Keratinocyte (primary cell): ENCODE results near the gene C6orf62. TPM values are rescaled to one million over a fixed set of nuclear protein-coding genes. Genes with fewer than 3 reads are reported as not detected.
"Not testable (repeated sequence)": the region's sequence is repeated elsewhere in the genome, so short reads cannot be mapped to it uniquely, and the experiment has no call there.

ENCODE experiments used
- DNase-seq: peaks from one replicate; pipeline ENCODE4 v3.0.0-alpha.2; 2011; ENCODE audit warnings: low read depth, missing footprints, low spot score
- FAIRE-seq: peaks from 2 replicates; lab custom pipeline; 2011; peaks lifted over from hg19 to GRCh38; lab: Jason Lieb, UNC
- H2AFZ ChIP-seq: 2 replicates; pipeline ENCODE4 v1.6.0; 2012; ENCODE audit warnings: low read length, control low read depth, inconsistent platforms; ENCODE audit not compliant: control insufficient read depth
- H3K27ac ChIP-seq: 2 replicates; pipeline ENCODE4 v1.5.1; 2011; ENCODE audit warnings: low read length; ENCODE audit not compliant: control insufficient read depth, insufficient read depth
- H3K27me3 ChIP-seq: 3 replicates; pipeline ENCODE4 v1.6.0; 2011; ENCODE audit warnings: low read length; ENCODE audit not compliant: control insufficient read depth, insufficient read depth; ENCODE audit errors: extremely low read depth
- H3K36me3 ChIP-seq, 2 experiments: 2 replicates in 1 of 2; 3 replicates in 1 of 2; pipeline ENCODE4 v1.5.1; 2011; ENCODE audit warnings: low read length in 2 of 2, mild to moderate bottlenecking in 1 of 2; ENCODE audit not compliant: control insufficient read depth in 2 of 2, insufficient read depth in 2 of 2; ENCODE audit errors: extremely low read depth in 1 of 2
- H3K4me1 ChIP-seq: 3 replicates; pipeline ENCODE4 v1.5.1; 2011; ENCODE audit warnings: low read length; ENCODE audit not compliant: control insufficient read depth, insufficient read depth; ENCODE audit errors: extremely low read depth
- H3K4me2 ChIP-seq: 3 replicates; pipeline ENCODE4 v1.6.0; 2011; ENCODE audit warnings: low read depth, low read length; ENCODE audit not compliant: control insufficient read depth, insufficient read depth; ENCODE audit errors: extremely low read depth
- H3K4me3 ChIP-seq, 3 experiments: fragments of 200-600 bp in 1 of 3; sonication (generic) in 1 of 3; 2 replicates in 2 of 3; 3 replicates in 1 of 3; pipeline ENCODE4 v1.5.1; 2011 to 2016; ENCODE audit warnings: low read length in 3 of 3, mild to moderate bottlenecking in 3 of 3, control low read depth in 2 of 3, inconsistent platforms in 1 of 3, low read depth in 1 of 3, mixed read lengths in 1 of 3, mixed run types in 1 of 3, moderate library complexity in 1 of 3; ENCODE audit not compliant: control insufficient read depth in 2 of 3, insufficient read depth in 2 of 3; ENCODE audit errors: extremely low read depth in 1 of 3
- H3K79me2 ChIP-seq: 2 replicates; pipeline ENCODE4 v1.6.0; 2012; ENCODE audit warnings: low read length; ENCODE audit not compliant: control insufficient read depth, insufficient read depth
- H3K9ac ChIP-seq: 3 replicates; pipeline ENCODE4 v1.6.0; 2011; ENCODE audit warnings: low read length; ENCODE audit not compliant: control insufficient read depth, insufficient read depth; ENCODE audit errors: extremely low read depth
- H3K9me1 ChIP-seq: 3 replicates; pipeline ENCODE4 v1.6.0; 2011; ENCODE audit warnings: low read length; ENCODE audit not compliant: control insufficient read depth, insufficient read depth; ENCODE audit errors: extremely low read depth
- H3K9me3 ChIP-seq: 2 replicates; pipeline ENCODE4 v1.5.1; 2012; ENCODE audit warnings: low read depth, low read length; ENCODE audit not compliant: control insufficient read depth
- H4K20me1 ChIP-seq: 3 replicates; pipeline ENCODE4 v1.6.0; 2011; ENCODE audit warnings: low read length; ENCODE audit not compliant: control insufficient read depth, insufficient read depth; ENCODE audit errors: extremely low read depth
- CTCF ChIP-seq, 3 experiments: IDR thresholded peaks in 1 of 3; conservative IDR thresholded peaks in 1 of 3; optimal IDR thresholded peaks in 1 of 3; 2 replicates in 2 of 3; 3 replicates in 1 of 3; pipeline versions ENCODE3 to v1.5.1; 2011; ENCODE audit warnings: low read length in 3 of 3, mild to moderate bottlenecking in 3 of 3, moderate library complexity in 2 of 3, control low read depth in 1 of 3, inconsistent platforms in 1 of 3; ENCODE audit not compliant: insufficient read depth in 2 of 3; ENCODE audit errors: extremely low read depth in 1 of 3
- EZH2 ChIP-seq: IDR thresholded peaks from one replicate; pipeline ENCODE4 v1.6.1; 2012; ENCODE audit warnings: inconsistent platforms, mild to moderate bottlenecking, low read length, moderate library complexity
- dilution Hi-C: fragments of 300-500 bp; cut with MboI; formaldehyde crosslinking; loops from one replicate; pipeline ENCODE4 v1.7.0; 2020; ENCODE audit warnings: low sequenced_read_pairs; ENCODE audit not compliant: extremely low pct_ligation_motif_present
- polyA plus RNA-seq, 5 experiments: library from polyadenylated mRNA; depleted of rRNA in 3 of 5; stranded (reverse) in 3 of 5; stranded (forward) in 1 of 5; unstranded in 1 of 5; fragments of >200 nt; gene quantifications; 1 replicate in 1 of 5; 2 replicates in 3 of 5; 3 replicates in 1 of 5; pipeline versions ENCODE4 v1.2.1 to v1.2.3, GENCODE V29; 2011 to 2012; ENCODE audit warnings: missing spikeins in 2 of 5, low read depth in 1 of 5, low replicate concordance in 1 of 5

C6orf62 gene
- polyA plus RNA-seq, 1 donor (not counting 4 experiments of a cell fraction or from before 2014, with no cell fraction given): 77.3 TPM

- Histone ChIP-seq H4K20me1 (no peaks in the 10 kb centered on the region), H3K4me3 (no peak overlapping the region), H3K4me1 (no peaks in the 10 kb centered on the region), H3K27ac (no peak overlapping the region), H3K9me3 (no peaks in the 10 kb centered on the region), H2AFZ (no peak overlapping the region), H3K9ac (no peak overlapping the region), H3K79me2 (no peaks in the 10 kb centered on the region), H3K9me1 (no peaks in the 10 kb centered on the region), H3K27me3 (no peaks in the 10 kb centered on the region), H3K4me2 (no peak overlapping the region), H3K36me3 (no peaks in the 10 kb centered on the region)
- TF ChIP-seq CTCF (optimal IDR thresholded peaks at IDR 0.05 in 1 of 3, IDR thresholded peaks at IDR 0.05 in 1 of 3, conservative IDR thresholded peaks at IDR 0.05 in 1 of 3; ENCODE audit: extremely low read depth in 1 of 3, insufficient read depth in 2 of 3, low read length in 3 of 3): no peak
- no peak for TF ChIP-seq EZH2
- no peak for FAIRE-seq
- dilution Hi-C loops: no loop called here
- no peak for DNase-seq
Observed at GRCh38 chr6:24755279-24755678, 36.3 kb upstream of the C6orf62 start.

GRCh38 chr6:24754378-24754777, 35.4 kb upstream of the C6orf62 start:
- H3K27ac ChIP-seq, H3K4me2 ChIP-seq, H4K20me1 ChIP-seq, H2AFZ ChIP-seq, H3K27me3 ChIP-seq, DNase-seq, H3K9ac ChIP-seq, FAIRE-seq, H3K79me2 ChIP-seq, H3K9me1 ChIP-seq, H3K4me3 ChIP-seq, H3K9me3 ChIP-seq, dilution Hi-C loops, H3K4me1 ChIP-seq, H3K36me3 ChIP-seq: not testable (repeated sequence)

- dilution Hi-C loops: no loop called here
- Histone ChIP-seq H3K4me3 (no peak overlapping the region), H3K9me1 (no peaks in the 10 kb centered on the region), H3K4me2 (no peak overlapping the region), H3K27ac (no peak overlapping the region), H3K79me2 (no peaks in the 10 kb centered on the region), H3K27me3 (no peaks in the 10 kb centered on the region), H3K9me3 (no peaks in the 10 kb centered on the region), H3K9ac (no peak overlapping the region), H4K20me1 (no peaks in the 10 kb centered on the region), H3K36me3 (no peaks in the 10 kb centered on the region), H2AFZ (no peak overlapping the region), H3K4me1 (no peaks in the 10 kb centered on the region)
- DNase-seq (no peak), FAIRE-seq (no peak)
- TF ChIP-seq EZH2: no peak
- TF ChIP-seq CTCF (optimal IDR thresholded peaks at IDR 0.05 in 1 of 3, IDR thresholded peaks at IDR 0.05 in 1 of 3, conservative IDR thresholded peaks at IDR 0.05 in 1 of 3; ENCODE audit: extremely low read depth in 1 of 3, insufficient read depth in 2 of 3, low read length in 3 of 3): no peak
Observed at GRCh38 chr6:24753545-24753944, 34.6 kb upstream of the C6orf62 start.
